ENCODE measurements around the gene NEDD4L.

NEDD4L gene

DNA sequence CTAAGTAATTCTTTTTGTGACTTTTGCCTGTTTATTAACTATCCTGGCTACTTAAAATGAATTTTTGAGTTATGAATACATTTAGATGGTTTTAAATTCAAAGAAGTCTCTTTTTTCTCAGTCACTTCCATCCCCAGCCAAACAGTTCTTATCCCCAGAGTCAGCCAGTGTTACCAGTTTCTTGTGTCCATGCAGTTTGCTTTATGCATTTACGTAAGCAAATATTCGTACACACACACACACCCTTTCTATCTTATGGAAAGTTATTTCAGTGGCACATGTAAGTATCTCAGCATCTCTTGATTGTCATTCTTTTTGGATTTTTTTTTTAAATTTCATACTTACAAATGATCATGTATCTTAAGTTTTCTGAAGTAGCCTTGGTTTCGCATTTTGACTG, 113.2 kb downstream of the NEDD4L start:
- no peaks in the 10 kb centered on the region for H3K36me3 ChIP-seq (ENCODE audit: insufficient read depth, insufficient read length, low read length)
- no peaks in the 10 kb centered on the region for H3K9me3 ChIP-seq (ENCODE audit: insufficient read depth, low read length)
- no peaks in the 10 kb centered on the region for H3K4me1 ChIP-seq (ENCODE audit: insufficient read depth, insufficient read length)
- H3K9ac ChIP-seq (ENCODE audit: insufficient read length, low read depth): no peak overlapping the region
- TF ChIP-seq SUZ12 (IDR thresholded peaks at IDR 0.05; ENCODE audit: extremely low read depth, insufficient read depth, insufficient read length) (no peak), YY1 (IDR thresholded peaks at IDR 0.05; ENCODE audit: insufficient read depth, insufficient read length) (no peak), ZNF274 (IDR thresholded peaks at IDR 0.05; ENCODE audit: low read depth, low read length) (no peak)
- H3K4me3 ChIP-seq (ENCODE audit: insufficient read length, low read depth): no peak overlapping the region
- DNase-seq (ENCODE audit: low read depth, low spot score): no peak
- H3K27me3 ChIP-seq (ENCODE audit: insufficient read depth, insufficient read length): no peaks in the 10 kb centered on the region

DNA sequence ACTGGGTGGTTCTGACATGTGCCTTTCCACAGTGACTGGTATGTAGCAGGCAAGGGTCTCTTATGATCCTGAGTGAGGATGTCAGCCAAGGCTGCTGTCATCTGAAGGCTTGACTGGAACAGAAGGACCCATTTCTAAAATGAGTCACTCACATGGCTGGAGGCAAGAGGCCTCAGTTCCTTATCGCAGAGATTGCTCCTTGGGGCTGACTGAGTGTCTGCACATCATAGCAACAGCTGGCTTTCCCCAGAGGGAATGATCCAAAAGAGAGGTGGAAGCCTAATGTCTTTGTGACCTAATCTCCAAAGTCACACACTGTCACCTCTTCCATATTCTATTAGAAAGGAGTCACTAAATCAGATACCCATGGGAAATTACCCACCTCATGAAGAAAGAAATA, 114.0 kb downstream of the NEDD4L start:
- H3K9ac ChIP-seq (ENCODE audit: insufficient read length, low read depth): no peak overlapping the region
- no peak for DNase-seq (ENCODE audit: low read depth, low spot score)
- H3K36me3 ChIP-seq (ENCODE audit: insufficient read depth, insufficient read length, low read length): no peaks in the 10 kb centered on the region
- TF ChIP-seq YY1 (IDR thresholded peaks at IDR 0.05; ENCODE audit: insufficient read depth, insufficient read length) (no peak), ZNF274 (IDR thresholded peaks at IDR 0.05; ENCODE audit: low read depth, low read length) (no peak), SUZ12 (IDR thresholded peaks at IDR 0.05; ENCODE audit: extremely low read depth, insufficient read depth, insufficient read length) (no peak)
- no peak overlapping the region for H3K4me3 ChIP-seq (ENCODE audit: insufficient read length, low read depth)
- no peaks in the 10 kb centered on the region for H3K27me3 ChIP-seq (ENCODE audit: insufficient read depth, insufficient read length)
- H3K4me1 ChIP-seq (ENCODE audit: insufficient read depth, insufficient read length): no peaks in the 10 kb centered on the region
- H3K9me3 ChIP-seq (ENCODE audit: insufficient read depth, low read length): no peaks in the 10 kb centered on the region

DNA sequence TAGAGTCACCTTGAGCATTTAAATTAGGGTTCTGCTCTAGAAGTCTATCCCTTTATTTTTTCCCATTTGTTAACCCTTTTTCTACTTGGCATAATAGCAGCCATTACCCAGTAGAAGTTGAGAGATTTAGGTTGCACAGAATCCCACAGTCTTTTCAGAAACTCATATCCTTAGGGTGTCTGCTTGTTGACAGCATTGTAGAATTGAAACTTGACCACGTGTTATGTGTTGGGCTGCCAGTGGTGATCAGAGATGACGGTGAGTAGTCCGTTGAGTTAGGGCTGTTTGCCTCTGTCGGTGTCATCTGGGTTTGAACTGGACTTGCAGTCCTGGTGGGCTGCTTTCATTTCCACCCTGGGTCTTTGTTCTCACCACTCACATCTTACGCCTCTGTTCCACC, 114.4 kb downstream of the NEDD4L start:
- no peaks in the 10 kb centered on the region for H3K27me3 ChIP-seq (ENCODE audit: insufficient read depth, insufficient read length)
- no peaks in the 10 kb centered on the region for H3K4me1 ChIP-seq (ENCODE audit: insufficient read depth, insufficient read length)
- H3K9ac ChIP-seq (ENCODE audit: insufficient read length, low read depth): no peak overlapping the region
- no peaks in the 10 kb centered on the region for H3K9me3 ChIP-seq (ENCODE audit: insufficient read depth, low read length)
- no peaks in the 10 kb centered on the region for H3K36me3 ChIP-seq (ENCODE audit: insufficient read depth, insufficient read length, low read length)
- DNase-seq (ENCODE audit: low read depth, low spot score): no peak
- TF ChIP-seq YY1 (IDR thresholded peaks at IDR 0.05; ENCODE audit: insufficient read depth, insufficient read length): no peak
- no peak for TF ChIP-seq ZNF274 (IDR thresholded peaks at IDR 0.05; ENCODE audit: low read depth, low read length)
- no peak for TF ChIP-seq SUZ12 (IDR thresholded peaks at IDR 0.05; ENCODE audit: extremely low read depth, insufficient read depth, insufficient read length)
- no peak overlapping the region for H3K4me3 ChIP-seq (ENCODE audit: insufficient read length, low read depth)

DNA sequence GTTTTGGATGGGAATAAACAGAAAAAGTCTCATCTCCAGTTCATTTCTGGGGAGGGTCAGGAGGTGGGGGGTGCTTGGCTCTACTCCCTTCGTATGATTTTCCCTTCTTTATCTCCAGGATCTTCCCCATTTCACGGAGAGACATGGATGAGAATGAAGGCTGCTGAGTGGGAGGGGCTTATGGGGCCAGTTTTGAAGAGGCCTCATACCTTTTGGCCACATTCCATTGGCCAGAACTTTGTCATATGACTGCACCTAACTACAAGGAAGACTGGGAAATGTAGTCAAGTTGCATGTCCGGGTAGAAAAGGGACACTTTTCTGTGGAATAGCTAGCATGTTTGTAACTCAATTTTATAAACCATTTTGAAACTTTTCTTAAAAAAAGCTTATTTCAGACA, 117.6 kb downstream of the NEDD4L start:
- Histone ChIP-seq H3K36me3 (ENCODE audit: insufficient read depth, insufficient read length, low read length) (no peaks in the 10 kb centered on the region), H3K27me3 (ENCODE audit: insufficient read depth, insufficient read length) (no peaks in the 10 kb centered on the region), H3K9ac (ENCODE audit: insufficient read length, low read depth) (no peak overlapping the region), H3K4me3 (ENCODE audit: insufficient read length, low read depth) (no peak overlapping the region), H3K9me3 (ENCODE audit: insufficient read depth, low read length) (no peaks in the 10 kb centered on the region), H3K4me1 (ENCODE audit: insufficient read depth, insufficient read length) (no peaks in the 10 kb centered on the region)
- TF ChIP-seq SUZ12 (IDR thresholded peaks at IDR 0.05; ENCODE audit: extremely low read depth, insufficient read depth, insufficient read length): no peak
- no peak for TF ChIP-seq YY1 (IDR thresholded peaks at IDR 0.05; ENCODE audit: insufficient read depth, insufficient read length)
- DNase-seq (ENCODE audit: low read depth, low spot score): no peak

DNA sequence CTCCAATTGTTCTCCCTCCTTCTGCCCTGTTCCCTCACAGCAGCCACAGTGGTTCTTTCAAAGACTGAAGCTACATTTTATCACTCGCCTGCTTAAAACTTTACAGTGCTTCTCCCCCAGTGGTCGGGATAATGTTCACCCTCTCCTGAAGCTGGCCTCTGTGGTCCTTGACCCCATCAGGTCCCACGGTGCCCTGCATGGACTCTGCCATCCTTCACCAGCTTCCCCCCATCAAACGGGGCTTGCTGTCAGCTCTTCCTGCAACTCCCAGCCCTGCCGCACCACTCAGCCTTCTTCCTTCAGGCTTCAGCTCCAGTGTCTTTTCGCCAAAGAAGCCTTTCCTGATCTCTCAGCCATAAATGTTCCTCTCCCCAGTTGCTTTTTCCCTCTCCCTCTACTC, 118.1 kb downstream of the NEDD4L start:
- no peak overlapping the region for H3K4me3 ChIP-seq (ENCODE audit: insufficient read length, low read depth)
- H3K9ac ChIP-seq (ENCODE audit: insufficient read length, low read depth): no peak overlapping the region
- TF ChIP-seq SUZ12 (IDR thresholded peaks at IDR 0.05; ENCODE audit: extremely low read depth, insufficient read depth, insufficient read length) (no peak), ZNF274 (IDR thresholded peaks at IDR 0.05; ENCODE audit: low read depth, low read length) (no peak), YY1 (IDR thresholded peaks at IDR 0.05; ENCODE audit: insufficient read depth, insufficient read length) (no peak)
- H3K36me3 ChIP-seq (ENCODE audit: insufficient read depth, insufficient read length, low read length): no peaks in the 10 kb centered on the region
- no peaks in the 10 kb centered on the region for H3K27me3 ChIP-seq (ENCODE audit: insufficient read depth, insufficient read length)
- no peaks in the 10 kb centered on the region for H3K9me3 ChIP-seq (ENCODE audit: insufficient read depth, low read length)
- no peak for DNase-seq (ENCODE audit: low read depth, low spot score)
- H3K4me1 ChIP-seq (ENCODE audit: insufficient read depth, insufficient read length): no peaks in the 10 kb centered on the region

DNA sequence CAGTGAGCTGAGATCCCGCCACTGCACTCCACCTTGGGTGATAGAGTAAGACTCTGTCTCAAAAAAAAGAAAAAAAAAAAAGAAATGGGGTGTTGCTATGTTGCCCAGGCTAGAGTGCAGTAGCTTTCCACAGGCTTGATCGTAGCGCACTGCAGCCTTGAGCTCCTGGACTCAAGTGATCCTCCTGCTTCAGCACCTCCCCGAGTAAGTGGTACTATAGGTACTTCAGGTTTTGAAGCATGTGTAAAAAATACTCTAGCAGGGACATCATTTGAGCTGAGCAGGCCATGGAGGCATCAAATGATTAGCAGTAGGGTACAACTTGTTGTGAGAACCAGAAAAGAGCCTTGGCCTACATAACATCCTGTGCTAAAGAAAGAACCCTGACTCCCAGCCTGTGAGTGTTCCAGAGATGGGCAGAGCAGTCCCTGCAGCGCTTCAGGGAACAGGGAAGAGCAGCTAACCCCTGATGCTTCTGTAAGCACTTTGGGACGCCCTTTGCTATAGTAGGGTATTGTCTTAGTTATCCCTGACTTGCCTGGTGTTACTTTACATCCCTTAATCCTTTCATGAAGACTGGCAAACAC, 119.1 kb downstream of the NEDD4L start:
- Histone ChIP-seq H3K4me3 (ENCODE audit: insufficient read length, low read depth) (no peak overlapping the region), H3K4me1 (ENCODE audit: insufficient read depth, insufficient read length) (no peaks in the 10 kb centered on the region), H3K9ac (ENCODE audit: insufficient read length, low read depth) (no peak overlapping the region), H3K27me3 (ENCODE audit: insufficient read depth, insufficient read length) (no peaks in the 10 kb centered on the region), H3K9me3 (ENCODE audit: insufficient read depth, low read length) (no peaks in the 10 kb centered on the region), H3K36me3 (ENCODE audit: insufficient read depth, insufficient read length, low read length) (no peaks in the 10 kb centered on the region)
- no peak for TF ChIP-seq SUZ12 (IDR thresholded peaks at IDR 0.05; ENCODE audit: extremely low read depth, insufficient read depth, insufficient read length)
- no peak for TF ChIP-seq ZNF274 (IDR thresholded peaks at IDR 0.05; ENCODE audit: low read depth, low read length)
- TF ChIP-seq YY1 (IDR thresholded peaks at IDR 0.05; ENCODE audit: insufficient read depth, insufficient read length): no peak
- no peak for DNase-seq (ENCODE audit: low read depth, low spot score)

DNA sequence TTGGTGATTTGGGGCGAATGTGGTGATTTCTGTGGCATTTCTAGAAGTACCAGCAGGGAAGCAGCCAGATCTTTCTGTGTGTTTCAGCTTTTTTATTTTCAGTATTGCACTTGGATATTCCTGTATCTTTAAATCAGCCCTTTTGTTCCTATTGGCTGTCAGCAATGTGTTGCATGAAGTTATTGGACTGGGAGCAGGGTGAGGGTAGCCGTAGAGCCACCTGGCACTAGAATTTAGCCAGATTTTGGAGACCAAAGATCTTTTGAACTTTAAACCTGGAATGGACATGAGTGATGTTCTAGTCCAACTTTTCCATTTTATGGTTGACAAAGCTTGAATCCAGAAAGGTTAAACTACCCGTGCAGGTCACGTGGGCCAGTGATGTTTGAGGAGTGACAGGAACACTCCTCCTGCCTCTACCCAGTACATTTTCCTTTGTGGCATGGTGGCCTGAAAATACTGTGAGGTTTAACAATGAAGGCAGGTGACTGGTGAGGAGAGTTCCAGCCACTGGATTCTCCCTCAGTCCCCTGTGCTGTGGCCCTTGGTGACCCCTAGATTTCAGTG, 122.3 kb downstream of the NEDD4L start:
- no peaks in the 10 kb centered on the region for H3K27me3 ChIP-seq (ENCODE audit: insufficient read depth, insufficient read length)
- no peaks in the 10 kb centered on the region for H3K4me1 ChIP-seq (ENCODE audit: insufficient read depth, insufficient read length)
- no peaks in the 10 kb centered on the region for H3K9me3 ChIP-seq (ENCODE audit: insufficient read depth, low read length)
- TF ChIP-seq SUZ12 (IDR thresholded peaks at IDR 0.05; ENCODE audit: extremely low read depth, insufficient read depth, insufficient read length): no peak
- TF ChIP-seq ZNF274 (IDR thresholded peaks at IDR 0.05; ENCODE audit: low read depth, low read length): no peak
- TF ChIP-seq YY1 (IDR thresholded peaks at IDR 0.05; ENCODE audit: insufficient read depth, insufficient read length): no peak
- H3K4me3 ChIP-seq (ENCODE audit: insufficient read length, low read depth): no peak overlapping the region
- DNase-seq (ENCODE audit: low read depth, low spot score): no peak
- peaks cover 2% of the 10 kb centered on the region for H3K36me3 ChIP-seq (ENCODE audit: insufficient read depth, insufficient read length, low read length)
- H3K9ac ChIP-seq (ENCODE audit: insufficient read length, low read depth): no peak overlapping the region

Data from NT2/D1 (cell line).